WTC11 (cell line): ENCODE results near the gene SLC26A11. TPM values are rescaled to one million over a fixed set of nuclear protein-coding genes. Genes with fewer than 3 reads are reported as not detected.

ENCODE experiments used
- ATAC-seq: fragments of 200-7000 bp; cut with Tn5 transposase; 2 replicates; pipeline ENCODE4 v1.10.0; 2021; ENCODE audit warnings: mild to moderate bottlenecking, moderate library complexity
- CTCF ChIA-PET: fragments of 300-600 bp; sonication (Branson Sonifier 250); formaldehyde crosslinking; loops from one replicate; lab custom pipeline; 2021; ENCODE audit warnings: antibody characterized with exemption; lab: Charles Lee
- POLR2A ChIA-PET: fragments of 350-600 bp; sonication (Branson Sonifier 250); formaldehyde crosslinking; loops from one replicate; lab custom pipeline; 2021; ENCODE audit warnings: antibody characterized with exemption; lab: Charles Lee
- DNase-seq: peaks from one replicate; pipeline ENCODE4 v3.0.0; 2021; ENCODE audit warnings: low spot score
- H3K27ac Mint-ChIP-seq: 2 replicates; pipeline ENCODE4 v1.8.0; 2021; ENCODE audit warnings: mixed read lengths
- H3K27me3 Mint-ChIP-seq: 2 replicates; pipeline ENCODE4 v1.8.0; 2021; ENCODE audit warnings: low read depth, mild to moderate bottlenecking, moderate library complexity, mixed read lengths
- H3K36me3 Mint-ChIP-seq: 2 replicates; pipeline ENCODE4 v1.8.0; 2021; ENCODE audit warnings: mixed read lengths
- H3K4me1 Mint-ChIP-seq: 2 replicates; pipeline ENCODE4 v1.8.0; 2022; ENCODE audit warnings: mixed read lengths
- H3K4me3 Mint-ChIP-seq: 2 replicates; pipeline ENCODE4 v1.8.0; 2021; ENCODE audit warnings: mild to moderate bottlenecking, moderate library complexity, mixed read lengths
- H3K9me3 Mint-ChIP-seq: 2 replicates; pipeline ENCODE4 v1.8.0; 2021; ENCODE audit warnings: mixed read lengths
- JUN ChIP-seq: sonication (generic); formaldehyde crosslinking; IDR thresholded peaks from 2 replicates; pipeline ENCODE4 v1.8.0; 2023; ENCODE audit warnings: mild to moderate bottlenecking, missing genetic modification reagents
- NR1H2 ChIP-seq: sonication (generic); formaldehyde crosslinking; IDR thresholded peaks from 2 replicates; pipeline ENCODE4 v1.9.0; 2021; ENCODE audit warnings: mild to moderate bottlenecking, moderate library complexity, missing genetic modification reagents
- RORB ChIP-seq: fragments of 250-450 bp; sonication (Bioruptor Pico); IDR thresholded peaks from 2 replicates; pipeline ENCODE4 v1.9.0; 2021; ENCODE audit warnings: mild to moderate bottlenecking
- SMAD4 ChIP-seq: sonication (generic); formaldehyde crosslinking; IDR thresholded peaks from 2 replicates; pipeline ENCODE4 v1.8.0; 2022; ENCODE audit warnings: mild to moderate bottlenecking, missing genetic modification reagents
- ZNF263 ChIP-seq: sonication (generic); formaldehyde crosslinking; IDR thresholded peaks from 2 replicates; pipeline ENCODE4 v1.8.1; 2022; ENCODE audit warnings: low read depth, mild to moderate bottlenecking, moderate library complexity, missing genetic modification reagents
- total RNA-seq: library from RNA; stranded (reverse); gene quantifications from 3 replicates; pipeline ENCODE4 v1.2.3, GENCODE V29; 2021
- TF ChIP-seq, protein P1 (sequence below): sonication (generic); formaldehyde crosslinking; IDR thresholded peaks from 2 replicates; pipeline ENCODE4 v1.8.1; 2022; ENCODE audit warnings: missing genetic modification reagents, borderline replicate concordance
- TF ChIP-seq, protein P2 (sequence below): sonication (generic); formaldehyde crosslinking; IDR thresholded peaks from 2 replicates; pipeline ENCODE4 v1.8.1; 2023; ENCODE audit warnings: mild to moderate bottlenecking, missing genetic modification reagents, borderline replicate concordance
- TF ChIP-seq, protein P3 (sequence below): fragments of 250-450 bp; sonication (Bioruptor Pico); IDR thresholded peaks from 2 replicates; pipeline ENCODE4 v2.1.2; 2022; ENCODE audit warnings: mild to moderate bottlenecking, moderate library complexity
- TF ChIP-seq, protein P4 (sequence below): sonication (generic); formaldehyde crosslinking; IDR thresholded peaks from 2 replicates; pipeline ENCODE4 v1.8.1; 2023; ENCODE audit warnings: mild to moderate bottlenecking, missing genetic modification reagents, moderate library complexity
- TF ChIP-seq, protein P5 (sequence below): fragments of 250-450 bp; sonication (Bioruptor Pico); IDR thresholded peaks from 2 replicates; pipeline ENCODE4 v1.9.0; 2021; ENCODE audit warnings: moderate library complexity, mild to moderate bottlenecking, inconsistent platforms, borderline replicate concordance

The SLC26A11 gene
- total RNA-seq, 1 experiment from 2014 or later = 26.4 TPM

DNA sequence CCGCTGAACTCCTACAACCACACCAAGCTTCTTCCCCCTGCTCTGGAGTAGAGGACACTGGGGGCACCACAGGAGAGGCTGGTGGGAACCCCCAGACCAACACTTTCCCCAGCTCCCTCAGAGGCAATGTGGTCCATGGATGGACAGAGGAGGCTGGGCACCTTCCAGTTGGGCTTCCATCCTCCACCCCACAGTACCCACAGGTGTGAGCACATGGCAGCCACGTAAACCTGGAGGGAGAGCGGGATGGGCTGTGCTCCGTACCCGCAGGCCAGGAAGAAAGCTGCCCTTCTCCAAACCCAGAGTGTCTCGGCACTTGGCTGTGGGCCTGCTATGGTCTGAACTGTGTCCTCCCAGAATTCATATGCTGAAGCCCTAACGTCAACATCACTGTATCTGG, 1.8 kb upstream of the SLC26A11 start:
- DNase-seq (no peak), ATAC-seq (no peak)
- H3K27me3 Mint-ChIP-seq = no peaks in the 10 kb centered on the region
- ChIA-PET POLR2A (no interaction called here), CTCF (no interaction called here)
- H3K4me1 Mint-ChIP-seq = peaks cover 5% of the 10 kb centered on the region
- H3K36me3 Mint-ChIP-seq = peaks cover 7% of the 10 kb centered on the region
- no peak overlapping the region for H3K27ac Mint-ChIP-seq
- TF ChIP-seq, protein P1, sequence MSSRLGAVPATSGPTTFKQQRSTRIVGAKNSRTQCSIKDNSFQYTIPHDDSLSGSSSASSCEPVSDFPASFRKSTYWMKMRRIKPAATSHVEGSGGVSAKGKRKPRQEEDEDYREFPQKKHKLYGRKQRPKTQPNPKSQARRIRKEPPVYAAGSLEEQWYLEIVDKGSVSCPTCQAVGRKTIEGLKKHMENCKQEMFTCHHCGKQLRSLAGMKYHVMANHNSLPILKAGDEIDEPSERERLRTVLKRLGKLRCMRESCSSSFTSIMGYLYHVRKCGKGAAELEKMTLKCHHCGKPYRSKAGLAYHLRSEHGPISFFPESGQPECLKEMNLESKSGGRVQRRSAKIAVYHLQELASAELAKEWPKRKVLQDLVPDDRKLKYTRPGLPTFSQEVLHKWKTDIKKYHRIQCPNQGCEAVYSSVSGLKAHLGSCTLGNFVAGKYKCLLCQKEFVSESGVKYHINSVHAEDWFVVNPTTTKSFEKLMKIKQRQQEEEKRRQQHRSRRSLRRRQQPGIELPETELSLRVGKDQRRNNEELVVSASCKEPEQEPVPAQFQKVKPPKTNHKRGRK (CRISPR knock-in tag) = no peak
- no peak for TF ChIP-seq RORB (CRISPR knock-in tag)
- TF ChIP-seq, protein P2, sequence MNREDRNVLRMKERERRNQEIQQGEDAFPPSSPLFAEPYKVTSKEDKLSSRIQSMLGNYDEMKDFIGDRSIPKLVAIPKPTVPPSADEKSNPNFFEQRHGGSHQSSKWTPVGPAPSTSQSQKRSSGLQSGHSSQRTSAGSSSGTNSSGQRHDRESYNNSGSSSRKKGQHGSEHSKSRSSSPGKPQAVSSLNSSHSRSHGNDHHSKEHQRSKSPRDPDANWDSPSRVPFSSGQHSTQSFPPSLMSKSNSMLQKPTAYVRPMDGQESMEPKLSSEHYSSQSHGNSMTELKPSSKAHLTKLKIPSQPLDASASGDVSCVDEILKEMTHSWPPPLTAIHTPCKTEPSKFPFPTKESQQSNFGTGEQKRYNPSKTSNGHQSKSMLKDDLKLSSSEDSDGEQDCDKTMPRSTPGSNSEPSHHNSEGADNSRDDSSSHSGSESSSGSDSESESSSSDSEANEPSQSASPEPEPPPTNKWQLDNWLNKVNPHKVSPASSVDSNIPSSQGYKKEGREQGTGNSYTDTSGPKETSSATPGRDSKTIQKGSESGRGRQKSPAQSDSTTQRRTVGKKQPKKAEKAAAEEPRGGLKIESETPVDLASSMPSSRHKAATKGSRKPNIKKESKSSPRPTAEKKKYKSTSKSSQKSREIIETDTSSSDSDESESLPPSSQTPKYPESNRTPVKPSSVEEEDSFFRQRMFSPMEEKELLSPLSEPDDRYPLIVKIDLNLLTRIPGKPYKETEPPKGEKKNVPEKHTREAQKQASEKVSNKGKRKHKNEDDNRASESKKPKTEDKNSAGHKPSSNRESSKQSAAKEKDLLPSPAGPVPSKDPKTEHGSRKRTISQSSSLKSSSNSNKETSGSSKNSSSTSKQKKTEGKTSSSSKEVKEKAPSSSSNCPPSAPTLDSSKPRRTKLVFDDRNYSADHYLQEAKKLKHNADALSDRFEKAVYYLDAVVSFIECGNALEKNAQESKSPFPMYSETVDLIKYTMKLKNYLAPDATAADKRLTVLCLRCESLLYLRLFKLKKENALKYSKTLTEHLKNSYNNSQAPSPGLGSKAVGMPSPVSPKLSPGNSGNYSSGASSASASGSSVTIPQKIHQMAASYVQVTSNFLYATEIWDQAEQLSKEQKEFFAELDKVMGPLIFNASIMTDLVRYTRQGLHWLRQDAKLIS (CRISPR knock-in tag) = no peak
- no peaks in the 10 kb centered on the region for H3K9me3 Mint-ChIP-seq
- H3K4me3 Mint-ChIP-seq = peak overlapping the region; percentile 91

DNA sequence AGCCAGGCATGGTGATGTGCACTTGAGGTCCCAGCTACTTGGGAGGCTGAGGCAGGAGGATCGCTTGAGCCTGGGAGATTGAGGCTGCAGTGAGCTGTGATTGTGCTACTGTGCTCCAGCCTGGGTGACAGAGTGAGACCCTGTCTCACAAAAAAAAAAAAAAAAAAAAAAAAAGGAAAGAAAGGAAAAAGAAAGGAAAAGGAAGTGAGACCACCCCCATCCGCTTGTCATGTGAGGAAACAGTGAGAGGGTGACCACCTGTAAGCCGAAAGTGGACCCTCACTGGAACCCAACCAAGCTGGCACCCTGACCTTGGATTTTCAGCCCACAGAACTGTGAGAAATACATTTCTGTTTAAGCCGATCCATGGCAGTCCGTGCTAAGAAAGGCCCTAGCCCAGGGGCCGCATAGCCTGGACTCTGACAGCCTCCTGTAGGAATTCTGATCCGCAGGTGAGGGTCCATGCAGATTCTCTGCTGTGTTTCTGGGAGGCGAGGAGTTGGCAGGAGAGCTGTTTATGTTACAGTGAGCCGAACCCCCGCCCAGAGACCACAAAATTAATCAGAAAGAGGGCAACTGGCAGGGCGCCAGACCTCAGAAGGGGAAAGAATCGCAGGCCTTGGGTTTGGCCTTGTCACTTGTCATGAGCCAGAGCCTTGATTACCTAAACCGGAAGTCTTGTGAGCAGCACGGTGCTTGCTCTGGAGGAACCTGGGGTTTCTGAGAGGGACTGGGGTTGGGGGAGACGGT, 1.0 kb upstream of the SLC26A11 start:
- H3K4me3 Mint-ChIP-seq = peak overlapping the region; percentile 91
- peaks cover 10% of the 10 kb centered on the region for H3K4me1 Mint-ChIP-seq
- POLR2A ChIA-PET = interaction anchor here (0.8 kb wide), 1 partner anchor 68 kb away, joined by 5 read pairs; no protein-coding TSS in a partner anchor
- ATAC-seq (peak; percentile 36), DNase-seq (no peak)
- CTCF ChIA-PET = interaction anchor here (0.9 to 1.5 kb wide), 3 partner anchors 37 to 118 kb away, joined by 3 to 8 read pairs (median 3); partner anchors contain the start of gene GAA
- peak overlapping the region; percentile 63; the same call in 1 of the 2 replicates for H3K27ac Mint-ChIP-seq
- H3K27me3 Mint-ChIP-seq = no peaks in the 10 kb centered on the region
- TF ChIP-seq JUN (CRISPR knock-in tag) = no peak
- no peaks in the 10 kb centered on the region for H3K9me3 Mint-ChIP-seq
- H3K36me3 Mint-ChIP-seq = peaks cover 7% of the 10 kb centered on the region

DNA sequence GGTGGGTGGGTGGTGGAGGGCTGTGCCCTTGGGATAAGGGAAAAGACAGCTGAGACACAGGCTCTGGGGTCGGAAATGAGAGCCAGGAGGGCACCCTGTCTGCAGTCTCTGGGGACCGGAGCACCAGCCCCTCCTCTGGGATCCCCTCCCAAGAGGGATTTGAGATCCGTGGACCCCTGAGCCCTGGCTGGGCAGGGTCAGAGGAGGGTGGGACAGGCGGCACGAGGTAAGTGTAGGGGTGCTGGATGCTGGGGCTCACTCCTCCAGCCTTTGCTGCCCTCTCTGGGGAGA, 519 bp upstream of the SLC26A11 start:
- peaks cover 7% of the 10 kb centered on the region for H3K36me3 Mint-ChIP-seq
- TF ChIP-seq, protein P3, sequence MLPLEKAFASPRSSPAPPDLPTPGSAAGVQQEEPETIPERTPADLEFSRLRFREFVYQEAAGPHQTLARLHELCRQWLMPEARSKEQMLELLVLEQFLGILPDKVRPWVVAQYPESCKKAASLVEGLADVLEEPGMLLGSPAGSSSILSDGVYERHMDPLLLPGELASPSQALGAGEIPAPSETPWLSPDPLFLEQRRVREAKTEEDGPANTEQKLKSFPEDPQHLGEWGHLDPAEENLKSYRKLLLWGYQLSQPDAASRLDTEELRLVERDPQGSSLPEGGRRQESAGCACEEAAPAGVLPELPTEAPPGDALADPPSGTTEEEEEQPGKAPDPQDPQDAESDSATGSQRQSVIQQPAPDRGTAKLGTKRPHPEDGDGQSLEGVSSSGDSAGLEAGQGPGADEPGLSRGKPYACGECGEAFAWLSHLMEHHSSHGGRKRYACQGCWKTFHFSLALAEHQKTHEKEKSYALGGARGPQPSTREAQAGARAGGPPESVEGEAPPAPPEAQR (CRISPR knock-in tag) = no peak
- no peak for TF ChIP-seq NR1H2
- no peak for TF ChIP-seq ZNF263 (CRISPR knock-in tag)
- TF ChIP-seq, protein P4, sequence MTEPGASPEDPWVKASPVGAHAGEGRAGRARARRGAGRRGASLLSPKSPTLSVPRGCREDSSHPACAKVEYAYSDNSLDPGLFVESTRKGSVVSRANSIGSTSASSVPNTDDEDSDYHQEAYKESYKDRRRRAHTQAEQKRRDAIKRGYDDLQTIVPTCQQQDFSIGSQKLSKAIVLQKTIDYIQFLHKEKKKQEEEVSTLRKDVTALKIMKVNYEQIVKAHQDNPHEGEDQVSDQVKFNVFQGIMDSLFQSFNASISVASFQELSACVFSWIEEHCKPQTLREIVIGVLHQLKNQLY (CRISPR knock-in tag) = no peak
- TF ChIP-seq, protein P5, sequence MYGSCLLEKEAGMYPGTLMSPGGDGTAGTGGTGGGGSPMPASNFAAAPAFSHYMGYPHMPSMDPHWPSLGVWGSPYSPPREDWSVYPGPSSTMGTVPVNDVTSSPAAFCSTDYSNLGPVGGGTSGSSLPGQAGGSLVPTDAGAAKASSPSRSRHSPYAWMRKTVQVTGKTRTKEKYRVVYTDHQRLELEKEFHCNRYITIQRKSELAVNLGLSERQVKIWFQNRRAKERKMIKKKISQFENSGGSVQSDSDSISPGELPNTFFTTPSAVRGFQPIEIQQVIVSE (CRISPR knock-in tag) = no peak
- no peak for TF ChIP-seq SMAD4
- no peaks in the 10 kb centered on the region for H3K9me3 Mint-ChIP-seq
- H3K4me1 Mint-ChIP-seq = peaks cover 15% of the 10 kb centered on the region
- POLR2A ChIA-PET = interaction anchor here (0.8 kb wide), 1 partner anchor 68 kb away, joined by 5 read pairs; no protein-coding TSS in a partner anchor
- no peaks in the 10 kb centered on the region for H3K27me3 Mint-ChIP-seq
- ATAC-seq (peak; percentile 14), DNase-seq (no peak)
- peak overlapping the region; percentile 91 for H3K4me3 Mint-ChIP-seq
- CTCF ChIA-PET = interaction anchor here (0.6 to 1.8 kb wide), 8 partner anchors 14 to 142 kb away, joined by 3 to 8 read pairs (median 4); partner anchors contain the start of gene GAA
- no peak overlapping the region for H3K27ac Mint-ChIP-seq
